GM18868 (cell line): ENCODE data around the gene PKP4.
"Not testable (repeated sequence)": the region's sequence is repeated elsewhere in the genome, so short reads cannot be mapped to it uniquely, and the experiment has no call there.

Experiments used
- ATAC-seq: cut with Tn5 transposase; IDR thresholded peaks from one replicate; pipeline ENCODE4 v1.9.1; 2021; ENCODE audit warnings: mild to moderate bottlenecking, moderate library complexity; ENCODE audit not compliant: unreplicated experiment

The PKP4 gene

DNA sequence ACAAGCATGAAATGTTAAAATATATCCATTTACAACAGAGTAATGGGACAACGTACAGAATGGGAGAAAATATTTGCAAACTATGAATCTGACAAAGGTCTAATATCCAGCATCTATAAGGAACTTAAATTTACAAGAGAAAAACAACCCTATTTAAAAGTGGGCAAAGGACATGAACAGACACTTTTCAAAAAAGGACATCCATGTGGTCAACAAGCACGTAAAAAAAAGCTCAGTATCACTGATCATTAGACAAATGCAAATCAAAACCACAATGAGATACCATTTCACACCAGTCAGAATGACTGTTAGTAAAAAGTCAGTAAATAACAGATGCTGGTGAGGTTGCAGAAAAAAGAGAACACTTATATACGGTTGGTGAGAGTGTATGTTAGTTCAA is 16.1 kb downstream of the PKP4 start:
- not testable (repeated sequence) for ATAC-seq

DNA sequence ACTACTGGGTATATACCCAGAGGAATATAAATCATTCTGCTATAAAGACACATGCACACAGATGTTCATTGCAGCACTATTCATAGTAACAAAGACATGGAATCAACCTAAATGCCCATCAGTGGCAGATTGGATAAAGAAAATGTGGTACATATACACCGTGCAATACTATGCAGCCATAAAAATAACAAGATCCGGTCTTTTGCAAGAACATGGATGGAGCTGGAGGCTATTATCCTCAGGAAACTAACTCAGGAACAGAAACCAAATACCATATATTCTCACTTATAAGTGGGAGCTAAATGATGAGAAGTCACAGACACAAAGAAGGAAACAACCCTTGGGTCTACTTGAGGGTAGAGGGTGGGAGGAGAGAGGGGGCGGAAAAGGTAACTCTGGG is 16.5 kb downstream of the PKP4 start:
- ATAC-seq: not testable (repeated sequence)

DNA sequence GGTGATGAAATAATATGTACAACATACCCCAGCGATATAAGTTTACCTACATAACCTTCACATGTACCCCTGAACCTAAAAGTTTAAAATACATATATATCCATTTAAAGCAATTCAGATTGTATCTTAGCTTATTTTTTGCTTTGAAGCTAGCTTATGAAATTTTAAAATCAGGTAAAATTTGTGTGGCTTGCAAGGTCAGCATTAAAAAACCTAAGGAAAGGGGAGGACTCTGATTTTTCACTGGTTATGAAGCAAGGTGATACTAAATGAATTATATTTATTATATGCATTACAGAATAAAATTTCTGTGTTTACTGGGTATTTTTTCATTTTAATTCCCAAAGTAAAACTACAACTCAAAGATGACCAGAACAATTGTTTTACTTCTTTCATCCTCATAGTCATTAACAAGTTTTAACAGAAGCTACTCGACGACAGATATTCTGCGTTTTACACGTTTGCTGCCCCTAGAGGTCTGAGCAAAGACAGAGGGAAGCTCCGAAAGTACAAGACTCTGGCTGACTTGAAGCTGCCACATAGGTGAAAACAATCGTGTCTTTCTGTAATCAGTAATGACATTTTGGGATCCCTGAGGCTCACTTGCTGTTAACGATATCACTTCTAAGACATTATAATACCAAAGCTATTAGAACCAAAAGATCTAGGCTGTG is 17.1 kb downstream of the PKP4 start:
- ATAC-seq: no peak

DNA sequence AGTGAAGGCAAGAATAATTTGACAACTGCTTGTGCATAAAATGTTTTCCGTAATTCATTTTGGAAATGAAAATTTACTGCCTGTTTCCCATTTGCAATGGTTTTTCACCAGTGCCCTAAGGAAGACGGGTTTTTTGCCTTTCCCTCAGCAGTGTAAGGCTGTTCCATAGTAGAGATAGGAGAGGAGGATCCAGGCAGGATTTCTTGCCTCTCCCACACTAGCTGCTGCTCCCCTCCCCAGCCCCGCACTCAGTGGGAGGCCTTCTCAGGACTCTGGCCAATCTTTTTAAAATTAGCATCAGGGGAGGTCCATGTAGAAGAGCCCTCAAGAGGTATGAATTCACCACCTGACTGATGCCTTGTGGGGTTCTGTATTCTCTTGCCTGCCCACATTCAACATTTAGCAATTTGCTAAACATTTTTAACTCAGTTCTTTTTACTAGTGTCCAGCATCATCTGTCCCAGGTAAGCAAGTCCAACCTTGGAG is 17.8 kb downstream of the PKP4 start:
- not testable (repeated sequence) for ATAC-seq

DNA sequence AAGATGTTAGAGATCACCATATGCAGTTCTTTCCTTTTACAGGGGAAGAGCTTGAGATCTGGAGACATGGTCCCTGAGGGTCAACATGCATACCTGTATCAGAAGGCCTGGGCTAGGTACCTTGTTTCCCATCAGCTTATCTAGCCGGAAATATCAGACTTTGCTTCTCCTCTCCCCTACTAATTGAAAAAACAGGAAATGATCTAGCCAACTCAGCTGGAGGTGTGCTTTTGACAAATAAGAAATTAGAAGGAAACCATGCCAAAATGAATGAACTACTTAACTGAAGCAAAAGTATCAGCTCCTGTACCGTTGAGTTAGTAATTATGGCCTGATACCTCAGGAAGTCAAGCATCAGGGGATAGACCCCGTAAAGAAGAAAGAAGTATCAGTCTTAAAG is 20.4 kb downstream of the PKP4 start:
- ATAC-seq: peak; percentile 5

DNA sequence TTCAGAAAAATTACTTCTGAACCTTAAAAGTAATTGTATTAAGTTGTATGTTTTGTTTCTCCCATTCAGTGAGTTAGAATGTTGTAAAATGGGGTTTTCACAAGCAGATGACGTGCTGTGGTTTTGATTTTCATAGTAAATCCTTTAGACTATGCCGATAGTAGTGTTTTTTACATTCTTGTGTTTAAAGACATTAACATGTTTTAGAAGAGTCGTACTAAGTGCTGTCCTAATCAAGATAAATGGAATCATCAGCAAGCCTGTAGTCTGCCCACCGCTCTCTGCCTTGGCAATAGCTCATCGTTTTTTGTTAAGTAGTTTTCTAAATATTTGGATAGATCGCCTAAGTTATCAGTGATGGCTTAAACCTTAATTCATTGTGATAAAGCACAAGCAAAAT is 21.5 kb downstream of the PKP4 start:
- ATAC-seq: no peak

DNA sequence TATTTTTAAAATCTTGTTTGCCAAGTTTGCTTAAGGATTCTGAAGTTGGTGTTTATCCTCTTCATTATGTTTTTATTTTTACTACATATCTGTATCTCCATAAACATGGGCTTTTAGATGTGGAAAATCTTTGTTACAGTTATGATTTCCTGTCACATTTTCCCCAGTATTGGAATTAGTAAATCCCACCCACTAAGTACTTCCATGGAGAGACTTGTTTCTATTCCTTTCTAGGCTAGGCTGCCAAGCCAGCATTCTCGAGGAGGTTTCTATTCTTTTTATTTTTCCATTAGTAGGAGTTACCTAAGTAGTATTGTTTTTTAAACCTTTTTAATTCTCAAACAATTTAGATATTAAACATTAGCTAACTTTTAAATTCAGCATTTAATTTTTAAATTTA is 22.1 kb downstream of the PKP4 start:
- ATAC-seq: no peak

DNA sequence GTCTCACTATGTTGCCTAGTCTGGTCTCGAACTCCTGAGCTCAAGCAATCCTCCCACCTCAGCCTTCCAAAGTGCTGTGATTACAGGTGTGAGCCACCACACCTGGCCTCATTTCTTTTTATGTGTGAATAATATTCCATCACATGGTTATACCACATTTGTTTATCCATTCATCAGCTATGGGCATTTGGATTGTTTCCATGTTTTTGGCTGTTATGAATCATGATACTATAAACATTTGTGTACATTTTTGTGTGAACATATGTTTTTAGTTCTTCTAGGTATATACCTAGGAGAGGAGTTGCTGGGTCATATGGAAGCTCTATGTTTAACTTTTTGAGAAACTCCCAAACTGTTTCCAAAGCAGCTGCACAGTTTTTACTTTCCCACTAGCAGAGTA is 24.4 kb downstream of the PKP4 start:
- no peak for ATAC-seq

DNA sequence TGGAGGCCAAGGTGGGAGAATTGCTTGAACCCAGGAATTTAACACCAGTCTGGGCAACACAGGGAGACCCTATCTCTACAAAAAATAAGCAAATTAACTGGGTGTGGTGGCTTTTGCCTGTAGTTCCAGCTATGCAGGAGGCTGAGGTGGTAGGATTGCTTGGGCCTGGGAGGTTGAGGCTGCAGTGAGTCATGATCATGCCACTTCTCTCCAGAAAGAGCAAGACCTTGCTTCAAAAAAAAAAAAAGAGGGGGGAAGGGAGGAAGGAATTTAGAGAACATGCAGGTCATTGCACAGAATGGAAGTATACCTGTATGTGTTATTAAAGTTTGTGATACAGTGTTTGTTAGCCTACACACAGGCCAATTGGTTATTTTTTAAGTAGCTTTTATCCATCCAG is 25.8 kb downstream of the PKP4 start:
- no peak for ATAC-seq

DNA sequence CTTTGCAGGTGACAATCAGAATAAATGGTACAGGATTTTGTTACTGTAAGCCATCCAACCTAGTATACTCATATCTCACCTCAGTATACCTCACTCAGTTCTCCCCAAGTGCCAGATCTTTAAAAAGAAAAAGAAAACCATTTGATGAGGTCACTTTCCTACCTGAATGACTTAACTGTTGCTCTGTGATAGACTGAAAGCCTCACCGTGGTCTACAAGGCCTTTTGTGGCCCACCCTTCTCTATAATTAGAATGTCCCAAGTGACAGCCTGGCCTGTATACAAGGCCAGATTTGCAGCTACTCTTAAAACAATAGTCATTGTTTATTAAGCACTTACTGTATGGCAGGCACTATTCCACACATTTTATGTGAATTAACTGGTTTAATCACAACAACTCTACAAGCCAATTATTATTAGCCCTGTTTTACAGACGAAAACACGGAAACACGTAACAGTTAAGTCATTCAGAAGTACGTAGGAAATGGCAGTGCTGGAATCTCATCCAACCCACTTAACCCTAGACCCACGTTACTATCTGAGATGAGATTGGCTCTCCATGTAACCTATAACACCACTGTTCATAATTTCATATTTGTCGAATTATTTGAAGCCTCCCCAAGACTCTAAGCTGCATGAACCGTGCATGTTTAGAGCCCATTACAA is 28.3 kb downstream of the PKP4 start:
- ATAC-seq: no peak

DNA sequence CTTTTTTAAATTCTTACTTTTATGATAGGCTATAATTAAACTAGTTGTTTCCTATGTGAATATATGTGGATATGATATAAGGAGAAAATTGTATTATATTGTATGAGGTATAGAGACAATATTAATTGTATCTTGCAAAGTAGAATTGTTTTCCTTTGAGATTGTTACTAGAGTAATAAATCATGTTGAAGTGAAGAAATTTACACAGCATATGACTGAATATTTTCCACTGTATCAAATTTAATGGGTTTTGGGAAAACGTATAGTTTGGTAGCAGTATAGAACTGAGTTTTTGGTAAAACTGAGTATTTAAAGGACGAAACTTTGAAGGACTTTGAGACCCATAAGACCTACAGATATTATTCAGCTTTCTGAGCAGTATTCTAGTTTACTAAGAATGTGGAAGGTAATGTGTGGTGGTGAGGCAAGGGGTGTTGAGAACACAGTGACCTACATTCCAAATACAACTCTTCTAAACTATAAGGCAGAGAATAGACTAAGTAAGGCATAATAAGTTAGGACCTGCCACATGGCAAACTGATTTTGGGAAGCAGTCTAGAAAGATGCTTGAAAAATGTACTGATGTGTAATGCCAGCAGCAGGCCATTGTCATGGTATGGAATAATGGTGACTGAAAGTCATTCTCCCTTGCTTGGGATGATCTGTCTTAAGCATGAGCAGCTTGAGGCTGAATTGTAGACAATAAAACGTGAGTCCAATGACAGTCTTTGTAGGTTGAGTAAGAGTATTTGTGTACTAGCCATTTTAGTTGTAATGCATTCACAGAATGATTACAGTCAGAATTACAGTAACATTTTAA is 29.6 kb downstream of the PKP4 start:
- peak; percentile 10 for ATAC-seq

DNA sequence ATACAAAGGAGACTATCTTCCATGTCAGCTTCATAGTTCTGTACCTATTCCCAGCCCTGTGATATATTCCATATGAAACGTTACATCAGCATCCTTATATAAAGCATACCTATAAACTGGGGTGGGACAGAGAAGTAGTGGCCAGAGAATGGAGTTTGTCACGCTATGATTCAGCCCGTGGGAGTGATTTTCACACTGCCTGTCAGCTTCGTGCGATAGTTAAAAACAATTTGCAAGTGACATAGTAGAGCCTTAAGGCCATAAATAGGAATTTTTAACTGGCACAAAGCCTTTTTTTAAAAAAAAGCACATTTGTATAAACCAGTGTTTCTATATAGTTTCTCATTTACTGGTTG is 30.2 kb downstream of the PKP4 start:
- peak; percentile 42 for ATAC-seq

DNA sequence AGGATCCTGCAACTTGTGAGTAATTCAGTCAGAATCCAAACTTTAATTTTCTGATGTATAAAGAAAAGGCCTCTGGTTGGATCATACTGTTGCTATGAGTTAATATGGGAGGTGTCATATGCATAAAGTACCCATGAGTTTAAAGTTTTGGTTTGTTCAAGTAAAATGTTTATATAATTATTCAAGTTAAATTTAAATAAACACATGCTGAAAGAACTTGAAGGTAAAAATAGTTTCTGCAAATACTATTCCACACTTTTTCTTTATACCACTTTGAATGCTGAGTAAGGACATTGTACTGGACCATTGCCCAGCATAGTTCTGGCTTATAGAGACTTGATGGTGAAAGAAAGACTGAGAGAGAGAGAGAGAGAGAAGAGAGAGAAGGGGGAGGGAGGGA is 30.7 kb downstream of the PKP4 start:
- no peak for ATAC-seq

DNA sequence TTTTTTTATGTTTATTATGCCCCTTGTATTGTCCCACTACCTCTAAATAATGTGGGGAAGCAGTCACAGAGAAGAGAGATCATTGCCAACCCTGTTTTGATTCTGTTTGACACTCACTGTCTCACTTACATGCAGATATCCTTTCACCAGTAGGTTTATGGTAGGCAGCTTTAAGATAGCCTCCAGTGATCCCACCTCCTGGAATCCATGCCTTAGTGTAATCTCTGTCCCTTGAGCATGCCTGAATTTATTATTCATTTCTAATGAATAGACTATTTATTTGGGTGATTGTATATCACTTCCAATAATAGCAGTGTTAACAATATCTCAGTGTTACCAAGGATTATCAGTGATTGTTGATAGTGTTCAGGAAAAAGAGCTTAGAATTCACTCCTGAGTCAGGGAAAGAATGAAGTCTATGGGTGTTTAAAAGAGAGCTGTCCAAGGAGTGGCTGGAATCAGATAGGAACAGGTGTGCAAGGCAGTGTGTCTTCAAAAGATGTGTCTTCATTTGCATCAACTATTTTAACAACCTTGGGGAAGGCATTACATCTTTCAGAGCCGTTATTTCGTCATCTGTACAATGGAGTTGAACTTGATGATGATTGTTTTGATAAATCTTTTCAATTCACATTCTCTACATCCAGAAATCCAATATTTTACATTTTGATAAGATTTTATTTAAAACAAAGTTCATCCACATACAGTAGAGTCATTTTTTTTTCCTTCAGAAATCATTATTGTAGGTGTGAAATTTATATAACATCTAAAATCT is 31.9 kb downstream of the PKP4 start:
- ATAC-seq: no peak

DNA sequence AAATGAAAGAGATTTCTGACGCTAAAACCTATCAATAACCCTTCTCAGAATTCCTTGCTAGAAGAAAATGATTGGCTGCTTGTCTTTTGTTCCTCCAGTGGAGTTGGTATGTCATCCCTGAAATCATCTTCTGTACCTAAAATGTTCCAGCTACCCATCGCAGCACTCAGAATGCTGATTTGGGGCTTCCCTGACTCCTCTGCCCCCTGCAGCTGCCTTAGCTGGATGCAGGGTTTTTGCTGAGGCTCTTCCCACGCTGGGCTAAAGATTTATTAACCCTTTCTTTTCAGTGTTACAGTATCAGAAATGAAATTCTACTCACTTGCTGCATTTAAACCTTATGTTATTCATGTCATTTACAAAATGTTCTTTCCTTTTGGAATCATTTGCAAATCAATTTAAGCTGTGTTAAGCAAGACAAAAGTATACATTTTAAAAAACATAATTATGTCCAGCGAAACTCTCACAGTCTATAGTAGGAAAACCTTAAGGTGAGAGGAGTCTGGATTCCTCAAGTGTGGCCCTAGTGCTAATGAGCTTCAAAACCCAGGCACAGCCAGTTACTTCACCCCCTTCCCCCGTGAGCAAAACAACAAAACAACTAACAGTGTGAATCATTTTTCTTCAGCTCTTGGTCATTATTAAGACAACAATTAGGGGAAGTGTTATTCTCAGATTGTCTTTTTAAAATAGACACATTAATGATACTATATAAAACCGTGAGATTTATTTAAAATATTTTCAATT is 32.8 kb downstream of the PKP4 start:
- ATAC-seq: no peak

DNA sequence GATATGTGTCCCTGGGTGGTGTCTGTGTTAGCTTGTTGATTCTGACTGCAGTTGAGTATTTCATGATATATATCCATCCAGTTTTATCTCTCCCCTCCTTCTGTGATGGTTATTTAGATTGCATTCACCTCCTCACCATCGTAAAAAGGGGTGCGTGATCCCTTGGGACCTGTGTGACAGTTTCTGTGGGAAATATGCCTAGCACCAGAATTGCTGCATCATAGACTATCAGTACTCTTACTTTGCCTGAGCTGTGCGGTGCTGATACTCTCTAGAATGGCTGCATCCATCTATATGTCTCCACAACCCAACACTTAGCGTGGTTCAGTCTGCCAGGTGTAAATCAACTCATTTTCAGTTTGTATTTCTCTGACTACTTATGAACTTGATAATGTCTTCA is 34.3 kb downstream of the PKP4 start:
- no peak for ATAC-seq

DNA sequence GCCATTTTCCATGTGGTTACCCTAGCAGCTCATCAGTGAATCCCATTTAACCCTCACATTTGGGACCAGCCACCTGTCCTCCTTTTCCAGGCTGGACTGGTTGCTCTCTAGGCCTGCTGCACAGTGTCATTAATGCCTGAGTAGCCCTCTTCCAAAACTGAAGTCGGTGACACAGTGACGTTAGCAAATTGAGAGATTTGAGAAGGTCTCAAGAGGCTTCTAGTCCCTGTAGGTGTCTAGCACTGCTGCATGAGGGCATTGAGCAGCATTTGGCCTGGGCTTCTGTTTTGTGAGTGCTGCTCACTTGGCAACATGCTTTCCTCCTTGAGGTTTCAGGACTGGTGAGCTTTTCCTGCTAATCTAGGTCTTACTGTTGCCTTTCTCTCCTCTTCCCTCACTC is 36.7 kb downstream of the PKP4 start:
- ATAC-seq: no peak

DNA sequence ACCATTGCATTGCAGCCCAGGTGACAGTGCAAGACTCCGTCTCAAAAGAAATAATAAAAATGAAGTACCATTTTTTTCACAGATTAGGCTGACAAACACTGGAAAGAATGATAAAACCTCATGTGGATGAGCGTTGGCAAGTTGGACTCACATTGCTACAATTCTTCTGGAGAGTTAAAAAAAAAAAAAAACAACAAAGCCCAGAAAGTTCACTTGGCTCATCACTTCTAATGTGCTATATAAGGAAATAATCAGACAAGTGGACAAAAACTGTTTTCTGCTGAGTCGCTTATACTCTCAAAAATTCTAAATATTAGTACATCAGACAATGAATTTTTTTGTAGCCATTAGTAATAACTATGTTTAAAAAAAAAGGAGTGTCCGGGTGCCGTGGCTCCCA is 38.4 kb downstream of the PKP4 start:
- ATAC-seq: no peak

DNA sequence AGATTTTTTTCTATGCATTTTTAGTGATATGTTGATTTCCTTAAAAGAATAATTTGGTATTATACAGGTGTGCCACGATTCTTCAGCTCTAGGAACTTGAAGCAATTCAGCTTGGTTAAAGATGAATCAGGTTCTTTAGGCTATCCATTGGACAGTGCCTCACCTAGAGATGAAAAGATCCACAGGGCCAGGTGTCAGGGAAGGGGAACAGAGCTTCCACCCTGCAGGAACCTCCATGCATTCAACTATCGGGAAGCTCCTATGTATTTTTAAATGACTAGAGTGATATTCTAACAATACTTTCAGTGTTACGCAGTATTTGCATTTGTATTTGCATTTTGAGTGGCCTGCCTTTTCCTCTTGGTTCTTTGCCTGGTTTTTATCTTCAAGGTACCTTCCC is 40.2 kb downstream of the PKP4 start:
- no peak for ATAC-seq

DNA sequence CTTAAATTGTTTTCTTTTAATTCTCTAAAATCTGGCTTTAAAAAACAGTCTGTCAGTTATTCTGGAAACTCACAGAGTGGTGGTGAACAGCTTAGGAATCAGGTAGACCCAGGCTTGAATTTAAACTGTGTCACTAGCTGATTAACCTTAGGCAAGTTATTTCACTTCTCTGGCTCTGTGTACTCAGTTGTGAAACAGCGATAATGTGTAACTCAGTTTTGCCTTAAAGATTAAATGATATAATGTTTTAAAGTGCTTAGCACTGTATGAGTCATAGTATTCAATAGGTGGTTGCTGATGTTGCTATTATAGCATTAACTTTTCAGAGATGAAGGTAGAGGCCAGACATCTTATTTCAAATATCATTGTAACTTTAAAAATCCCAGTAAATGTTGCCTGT is 40.7 kb downstream of the PKP4 start:
- ATAC-seq: no peak
